Measurements from ENCODE around the gene LARP1.
"Not testable (repeated sequence)": the region's sequence is repeated elsewhere in the genome, so short reads cannot be mapped to it uniquely, and the experiment has no call there.

The LARP1 gene

DNA sequence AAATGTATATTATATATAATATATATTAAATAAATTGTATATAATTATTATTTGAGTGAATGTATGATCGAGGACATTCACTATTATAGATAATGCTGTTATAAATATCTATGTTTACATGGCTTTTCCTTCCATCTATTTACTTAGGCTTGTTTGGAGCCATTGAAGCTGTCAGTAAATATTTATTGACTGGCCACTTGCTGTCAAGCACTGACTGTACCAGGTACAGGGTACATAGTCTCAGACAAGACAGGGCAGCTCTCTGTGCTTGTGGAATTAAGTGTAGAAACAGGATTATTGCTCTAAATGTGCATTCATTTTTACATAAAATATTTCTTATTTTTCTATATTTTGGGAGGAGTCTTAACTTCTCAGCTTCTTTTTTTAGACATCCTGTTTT, 78.9 kb downstream of the LARP1 start:
- Histone ChIP-seq H2BK5ac (ENCODE audit: low read depth, low read length, poor library complexity) (no peak overlapping the region), H4K8ac (ENCODE audit: low read depth, low read length) (no peak overlapping the region), H3K23ac (ENCODE audit: low read length) (no peak overlapping the region), H3K4me3 (ENCODE audit: low read depth, low read length) (no peak overlapping the region), H3K27ac (ENCODE audit: low read depth, low read length) (no peak overlapping the region), H3K36me3 (ENCODE audit: control insufficient read depth in 1 of 2, insufficient read depth in 2 of 2, low read length in 2 of 2) (peaks cover 2 to 9% of the 10 kb centered on the region in 2 experiments), H3K9me3 (ENCODE audit: insufficient read depth, low read depth, low read length) (no peaks in the 10 kb centered on the region), H3K79me1 (ENCODE audit: low read length) (no peaks in the 10 kb centered on the region), H2BK12ac (ENCODE audit: low read length) (no peak overlapping the region), H2AFZ (ENCODE audit: insufficient read depth, low read length, poor library complexity) (no peak overlapping the region), H3K79me2 (ENCODE audit: control insufficient read depth, insufficient read depth, low read length, poor library complexity) (no peaks in the 10 kb centered on the region), H3K14ac (ENCODE audit: low read length) (no peak overlapping the region), H3K9ac (ENCODE audit: low read length) (no peak overlapping the region), H3K27me3 (ENCODE audit: insufficient read depth, low read length) (no peaks in the 10 kb centered on the region), H2AK5ac (ENCODE audit: low read length) (no peak overlapping the region), H3K4me2 (ENCODE audit: low read length) (no peak overlapping the region), H4K91ac (ENCODE audit: low read depth, low read length) (no peak overlapping the region), H3K4me1 (ENCODE audit: control insufficient read depth in 1 of 2, insufficient read depth in 2 of 2, low read length in 2 of 2) (peaks cover 0 to 8% of the 10 kb centered on the region in 2 experiments), H3K18ac (ENCODE audit: low read length) (no peak overlapping the region), H4K12ac (ENCODE audit: low read depth, low read length) (no peak overlapping the region), H2BK120ac (ENCODE audit: insufficient read depth, low read length, poor library complexity) (no peak overlapping the region), H3K4ac (ENCODE audit: low read depth, low read length) (no peak overlapping the region)
- WGBS (ENCODE audit: extremely low coverage, insufficient coverage, insufficient read length), result no CpG with 5 or more reads among the region's 1 CpG
- no peak for DNase-seq

DNA sequence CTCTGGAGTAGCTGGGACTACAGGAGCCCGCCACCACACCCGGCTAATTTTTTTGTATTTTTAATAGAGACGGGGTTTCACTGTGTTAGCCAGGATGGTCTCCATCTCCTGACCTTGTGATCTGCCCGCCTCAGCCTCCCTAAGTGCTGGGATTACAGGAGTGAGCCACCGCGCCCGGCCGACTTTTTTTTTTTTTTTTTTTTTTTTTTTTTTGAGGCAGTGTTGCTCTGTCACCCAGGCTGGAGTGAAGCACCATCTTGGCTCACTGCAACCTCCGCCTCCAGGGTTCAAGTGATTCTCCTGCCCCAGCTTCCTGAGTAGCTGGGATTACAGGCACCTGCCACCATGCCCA, 80.5 kb downstream of the LARP1 start:
- not testable (repeated sequence) for H4K8ac ChIP-seq (ENCODE audit: low read depth, low read length); H4K91ac ChIP-seq (ENCODE audit: low read depth, low read length); H3K27me3 ChIP-seq (ENCODE audit: insufficient read depth, low read length); H3K79me1 ChIP-seq (ENCODE audit: low read length); H3K4me3 ChIP-seq (ENCODE audit: low read depth, low read length); DNase-seq; H3K79me2 ChIP-seq (ENCODE audit: control insufficient read depth, insufficient read depth, low read length, poor library complexity); H3K4me1 ChIP-seq (ENCODE audit: control insufficient read depth in 1 of 2, insufficient read depth in 2 of 2, low read length in 2 of 2); H3K14ac ChIP-seq (ENCODE audit: low read length); H3K18ac ChIP-seq (ENCODE audit: low read length); H3K36me3 ChIP-seq (ENCODE audit: control insufficient read depth in 1 of 2, insufficient read depth in 2 of 2, low read length in 2 of 2); H3K4ac ChIP-seq (ENCODE audit: low read depth, low read length); H3K27ac ChIP-seq (ENCODE audit: low read depth, low read length); H2AK5ac ChIP-seq (ENCODE audit: low read length); H3K23ac ChIP-seq (ENCODE audit: low read length); H3K4me2 ChIP-seq (ENCODE audit: low read length); H2AFZ ChIP-seq (ENCODE audit: insufficient read depth, low read length, poor library complexity); H2BK120ac ChIP-seq (ENCODE audit: insufficient read depth, low read length, poor library complexity); H2BK5ac ChIP-seq (ENCODE audit: low read depth, low read length, poor library complexity); H2BK12ac ChIP-seq (ENCODE audit: low read length); H3K9me3 ChIP-seq (ENCODE audit: insufficient read depth, low read depth, low read length); H3K9ac ChIP-seq (ENCODE audit: low read length); H4K12ac ChIP-seq (ENCODE audit: low read depth, low read length)
- WGBS (ENCODE audit: extremely low coverage, insufficient coverage, insufficient read length), result no CpG with 5 or more reads among the region's 9 CpGs

DNA sequence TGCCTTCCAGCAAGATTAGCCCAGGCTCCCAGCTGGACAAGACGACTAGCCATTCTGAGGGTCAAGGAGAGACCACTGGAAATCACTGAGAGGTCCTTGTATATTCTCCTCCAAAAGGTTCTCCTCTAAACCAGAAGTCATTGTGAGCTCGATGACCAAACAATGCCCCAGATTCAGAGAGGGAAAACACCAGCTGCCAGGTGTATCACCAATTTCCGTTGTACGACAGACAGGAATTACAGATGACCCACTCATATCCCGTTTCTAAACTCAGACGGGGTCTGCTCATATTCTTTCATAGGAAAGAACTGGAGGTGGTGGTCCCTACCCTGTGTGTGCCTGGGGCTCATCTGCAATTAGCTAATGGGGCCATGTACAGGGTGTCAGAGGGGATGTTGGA, 81.0 kb downstream of the LARP1 start:
- no peak overlapping the region for H3K4ac ChIP-seq (ENCODE audit: low read depth, low read length)
- no peak overlapping the region for H2AK5ac ChIP-seq (ENCODE audit: low read length)
- no peak overlapping the region for H4K8ac ChIP-seq (ENCODE audit: low read depth, low read length)
- no peak overlapping the region for H4K91ac ChIP-seq (ENCODE audit: low read depth, low read length)
- no peak for DNase-seq
- H3K4me1 ChIP-seq (ENCODE audit: control insufficient read depth in 1 of 2, insufficient read depth in 2 of 2, low read length in 2 of 2), result peaks cover 0 to 8% of the 10 kb centered on the region in 2 experiments
- no peak overlapping the region for H2BK12ac ChIP-seq (ENCODE audit: low read length)
- H2AFZ ChIP-seq (ENCODE audit: insufficient read depth, low read length, poor library complexity), result no peak overlapping the region
- no peak overlapping the region for H2BK5ac ChIP-seq (ENCODE audit: low read depth, low read length, poor library complexity)
- no peak overlapping the region for H3K9ac ChIP-seq (ENCODE audit: low read length)
- no peaks in the 10 kb centered on the region for H3K9me3 ChIP-seq (ENCODE audit: insufficient read depth, low read depth, low read length)
- no peak overlapping the region for H3K27ac ChIP-seq (ENCODE audit: low read depth, low read length)
- no peak overlapping the region for H3K23ac ChIP-seq (ENCODE audit: low read length)
- H3K79me2 ChIP-seq (ENCODE audit: control insufficient read depth, insufficient read depth, low read length, poor library complexity), result no peaks in the 10 kb centered on the region
- no peaks in the 10 kb centered on the region for H3K27me3 ChIP-seq (ENCODE audit: insufficient read depth, low read length)
- H2BK120ac ChIP-seq (ENCODE audit: insufficient read depth, low read length, poor library complexity), result no peak overlapping the region
- no peak overlapping the region for H3K4me3 ChIP-seq (ENCODE audit: low read depth, low read length)
- H3K18ac ChIP-seq (ENCODE audit: low read length), result no peak overlapping the region
- H3K14ac ChIP-seq (ENCODE audit: low read length), result no peak overlapping the region
- H3K4me2 ChIP-seq (ENCODE audit: low read length), result no peak overlapping the region
- no CpG with 5 or more reads among the region's 6 CpGs for WGBS (ENCODE audit: extremely low coverage, insufficient coverage, insufficient read length)
- no peak overlapping the region for H4K12ac ChIP-seq (ENCODE audit: low read depth, low read length)
- H3K79me1 ChIP-seq (ENCODE audit: low read length), result no peaks in the 10 kb centered on the region
- peaks cover 2 to 3% of the 10 kb centered on the region in 2 experiments for H3K36me3 ChIP-seq (ENCODE audit: control insufficient read depth in 1 of 2, insufficient read depth in 2 of 2, low read length in 2 of 2)

DNA sequence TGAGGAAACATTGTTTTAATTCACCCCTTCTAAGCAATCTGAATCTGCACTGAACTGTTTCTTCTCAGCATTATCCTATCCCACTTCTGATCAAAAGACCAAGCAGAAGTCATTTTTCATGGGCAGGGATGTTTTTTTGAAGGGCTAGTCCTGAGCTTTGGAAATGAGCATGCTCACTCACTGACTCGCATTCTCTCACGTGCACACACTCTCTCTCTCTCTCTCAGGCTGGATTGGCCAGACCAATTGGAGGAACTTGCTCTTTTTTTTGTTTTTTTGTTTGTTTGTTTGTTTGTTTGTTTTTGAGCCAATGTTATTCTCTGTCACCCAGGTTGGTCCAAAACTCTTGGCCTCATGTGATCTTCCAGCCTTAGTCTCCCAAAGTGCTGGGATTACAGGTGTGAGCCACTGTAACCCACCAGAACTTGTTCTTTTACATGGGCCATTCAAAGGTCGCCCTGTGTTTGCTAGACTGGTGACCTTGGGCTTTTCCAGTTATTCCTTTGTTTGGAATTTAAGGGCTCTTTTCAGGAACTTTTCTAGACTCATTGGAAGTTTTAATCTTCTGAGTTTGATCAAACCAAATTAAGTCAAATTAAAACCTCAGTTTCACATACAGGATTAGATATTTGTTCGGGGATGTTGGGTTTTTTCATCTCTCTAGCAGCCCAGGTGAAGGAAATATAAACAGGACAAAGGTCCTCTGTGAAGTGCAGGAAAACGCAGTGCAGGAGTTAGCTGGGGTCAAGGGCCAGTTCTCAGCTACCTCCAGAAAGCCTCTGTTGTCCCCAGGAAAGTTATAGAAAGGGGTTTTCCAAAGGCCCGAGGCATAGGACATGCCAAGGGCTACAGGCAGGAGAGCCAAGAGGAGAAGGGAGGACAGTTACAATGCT, 82.1 kb downstream of the LARP1 start:
- H3K14ac ChIP-seq (ENCODE audit: low read length), result no peak overlapping the region
- no CpG with 5 or more reads among the region's 6 CpGs for WGBS (ENCODE audit: extremely low coverage, insufficient coverage, insufficient read length)

More for the DNA sequence above, 82.1 kb downstream of the LARP1 start:
- Histone ChIP-seq H2BK12ac (ENCODE audit: low read length) (no peak overlapping the region), H3K9ac (ENCODE audit: low read length) (no peak overlapping the region), H3K9me3 (ENCODE audit: insufficient read depth, low read depth, low read length) (no peaks in the 10 kb centered on the region), H3K4me2 (ENCODE audit: low read length) (no peak overlapping the region), H3K27ac (ENCODE audit: low read depth, low read length) (no peak overlapping the region), H3K79me2 (ENCODE audit: control insufficient read depth, insufficient read depth, low read length, poor library complexity) (no peaks in the 10 kb centered on the region), H3K4me1 (ENCODE audit: control insufficient read depth in 1 of 2, insufficient read depth in 2 of 2, low read length in 2 of 2) (peaks cover 0 to 8% of the 10 kb centered on the region in 2 experiments), H2BK120ac (ENCODE audit: insufficient read depth, low read length, poor library complexity) (no peak overlapping the region), H3K79me1 (ENCODE audit: low read length) (no peaks in the 10 kb centered on the region), H2BK5ac (ENCODE audit: low read depth, low read length, poor library complexity) (no peak overlapping the region), H4K12ac (ENCODE audit: low read depth, low read length) (no peak overlapping the region), H4K8ac (ENCODE audit: low read depth, low read length) (no peak overlapping the region), H3K4ac (ENCODE audit: low read depth, low read length) (no peak overlapping the region), H3K23ac (ENCODE audit: low read length) (no peak overlapping the region), H3K18ac (ENCODE audit: low read length) (no peak overlapping the region), H2AK5ac (ENCODE audit: low read length) (no peak overlapping the region), H4K91ac (ENCODE audit: low read depth, low read length) (no peak overlapping the region), H2AFZ (ENCODE audit: insufficient read depth, low read length, poor library complexity) (no peak overlapping the region), H3K36me3 (ENCODE audit: control insufficient read depth in 1 of 2, insufficient read depth in 2 of 2, low read length in 2 of 2) (no peaks in the 10 kb centered on the region), H3K27me3 (ENCODE audit: insufficient read depth, low read length) (no peaks in the 10 kb centered on the region), H3K4me3 (ENCODE audit: low read depth, low read length) (no peak overlapping the region)
- no peak for DNase-seq
